ENCODE measurements around the gene COPE. TPM values are rescaled to one million over a fixed set of nuclear protein-coding genes. Genes with fewer than 3 reads are reported as not detected.
A peak's percentile ranks its signal among the peaks of the same experiment; 100 is the strongest.

Gene COPE
- 161 to 174 TPM (median 163 TPM) in 3 replicates for total RNA-seq

DNA sequence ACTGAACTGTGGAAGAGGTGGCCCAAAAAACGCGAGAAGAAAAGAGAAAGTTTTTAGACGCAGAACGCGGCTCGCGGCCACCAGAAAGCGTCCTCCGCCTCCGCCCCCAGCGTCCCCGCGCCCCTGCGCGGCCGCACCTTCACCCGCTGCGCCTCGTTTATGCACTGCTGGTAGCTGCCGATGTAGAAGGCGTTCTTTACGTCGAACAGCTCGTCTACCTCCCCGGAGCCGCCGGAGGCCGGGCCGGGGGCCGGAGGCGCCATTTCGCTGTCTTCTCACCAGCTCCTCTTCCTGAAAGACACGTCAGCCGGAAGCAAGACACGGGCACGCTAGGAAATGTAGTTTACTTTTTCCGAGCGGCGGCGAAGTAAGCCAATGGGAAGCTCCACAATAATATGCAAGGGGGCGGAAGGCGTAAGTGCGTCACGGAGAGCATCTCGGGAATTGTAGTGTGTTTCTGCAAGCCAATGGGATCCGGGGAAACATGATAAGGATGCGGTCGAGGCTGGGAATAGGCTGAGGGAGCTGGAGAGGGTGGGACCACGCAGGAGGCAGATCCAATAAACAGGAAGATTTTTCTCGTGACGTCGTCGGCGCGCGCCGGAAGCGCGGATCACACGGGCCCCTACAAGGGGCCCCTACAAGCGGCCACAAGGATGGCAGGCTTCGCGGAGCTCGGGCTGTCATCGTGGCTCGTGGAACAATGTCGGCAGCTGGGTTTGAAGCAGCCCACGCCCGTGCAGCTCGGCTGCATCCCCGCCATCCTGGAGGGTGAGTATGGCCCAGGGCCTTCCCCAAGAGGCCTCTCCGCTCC lies at the start of gene COPE, which contains the start of gene DDX49:
Gene COPE, minus strand, starts transcription at position 302 of the 814 bp plus-strand sequence. Its CDS starts 39 bp downstream, at position 263.
Gene DDX49, plus strand, starts transcription at position 630 of the 814 bp plus-strand sequence. Its CDS starts 27 bp downstream, at position 657.
- no peak for TF ChIP-seq CTCF (IDR thresholded peaks at IDR 0.05; ENCODE audit: unreplicated experiment)
- H3K9me3 Mint-ChIP-seq = no peaks in the 10 kb centered on the region
- H3K27ac Mint-ChIP-seq = peak within 1 kb of the TSS; percentile 97
- H3K27me3 Mint-ChIP-seq (ENCODE audit: low read depth) = no peaks in the 10 kb centered on the region
- peak within 1 kb of the TSS; percentile 96 for H3K4me3 Mint-ChIP-seq
- peak; percentile 90 to 97 for DNase-seq (ENCODE audit: low spot score in 2 of 2, unreplicated experiment in 2 of 2)
- peaks cover 14% of the 10 kb centered on the region for H3K36me3 Mint-ChIP-seq
- H3K4me1 Mint-ChIP-seq = peaks cover 29% of the 10 kb centered on the region

GRCh38 chr19:18967358-18968146 lies 48.4 kb upstream of the COPE start:
- TF ChIP-seq CTCF (IDR thresholded peaks at IDR 0.05; ENCODE audit: unreplicated experiment) = no peak
- H3K27me3 Mint-ChIP-seq (ENCODE audit: low read depth) = peaks cover 3% of the 10 kb centered on the region
- peaks cover 4% of the 10 kb centered on the region for H3K4me1 Mint-ChIP-seq
- no peak for DNase-seq (ENCODE audit: low spot score in 2 of 2, unreplicated experiment in 2 of 2)
- no peak overlapping the region for H3K4me3 Mint-ChIP-seq
- no peak overlapping the region for H3K27ac Mint-ChIP-seq
- H3K9me3 Mint-ChIP-seq = no peaks in the 10 kb centered on the region
- no peaks in the 10 kb centered on the region for H3K36me3 Mint-ChIP-seq

- H3K27me3 Mint-ChIP-seq (ENCODE audit: low read depth) = peaks cover 13% of the 10 kb centered on the region
- no peaks in the 10 kb centered on the region for H3K4me1 Mint-ChIP-seq
- TF ChIP-seq CTCF (IDR thresholded peaks at IDR 0.05; ENCODE audit: unreplicated experiment) = no peak
- H3K36me3 Mint-ChIP-seq = no peaks in the 10 kb centered on the region
- no peak overlapping the region for H3K4me3 Mint-ChIP-seq
- peak overlapping the region; percentile 34 for H3K27ac Mint-ChIP-seq
- H3K9me3 Mint-ChIP-seq = no peaks in the 10 kb centered on the region
- DNase-seq (ENCODE audit: low spot score in 2 of 2, unreplicated experiment in 2 of 2) = no peak
Measured at GRCh38 chr19:18966307-18966706, 47.1 kb upstream of the COPE start.

DNA sequence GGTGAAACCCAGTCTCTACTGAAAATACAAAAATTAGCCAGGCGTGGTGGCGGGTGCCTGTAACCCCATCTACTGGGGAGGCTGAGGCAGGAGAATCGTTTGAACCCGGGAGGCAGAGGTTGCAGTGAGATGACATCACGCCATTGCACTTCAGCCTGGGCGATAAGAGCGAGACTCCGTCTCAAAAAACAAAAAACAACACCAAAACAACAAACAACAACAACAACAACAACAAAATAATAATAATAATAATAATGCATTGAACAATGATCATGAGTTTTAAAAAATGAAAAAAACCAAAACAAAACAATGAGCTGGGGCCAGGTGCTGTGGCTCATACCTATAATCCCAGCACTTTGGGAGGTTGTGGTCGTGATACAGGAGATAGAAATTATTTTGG lies 44.9 kb upstream of the COPE start:
- Mint-ChIP-seq H3K9me3 (no peaks in the 10 kb centered on the region), H3K27ac (no peak overlapping the region), H3K27me3 (ENCODE audit: low read depth) (peaks cover 16% of the 10 kb centered on the region), H3K4me1 (no peaks in the 10 kb centered on the region), H3K36me3 (no peaks in the 10 kb centered on the region), H3K4me3 (no peak overlapping the region)
- TF ChIP-seq CTCF (IDR thresholded peaks at IDR 0.05; ENCODE audit: unreplicated experiment) = no peak
- no peak for DNase-seq (ENCODE audit: low spot score in 2 of 2, unreplicated experiment in 2 of 2)

DNA sequence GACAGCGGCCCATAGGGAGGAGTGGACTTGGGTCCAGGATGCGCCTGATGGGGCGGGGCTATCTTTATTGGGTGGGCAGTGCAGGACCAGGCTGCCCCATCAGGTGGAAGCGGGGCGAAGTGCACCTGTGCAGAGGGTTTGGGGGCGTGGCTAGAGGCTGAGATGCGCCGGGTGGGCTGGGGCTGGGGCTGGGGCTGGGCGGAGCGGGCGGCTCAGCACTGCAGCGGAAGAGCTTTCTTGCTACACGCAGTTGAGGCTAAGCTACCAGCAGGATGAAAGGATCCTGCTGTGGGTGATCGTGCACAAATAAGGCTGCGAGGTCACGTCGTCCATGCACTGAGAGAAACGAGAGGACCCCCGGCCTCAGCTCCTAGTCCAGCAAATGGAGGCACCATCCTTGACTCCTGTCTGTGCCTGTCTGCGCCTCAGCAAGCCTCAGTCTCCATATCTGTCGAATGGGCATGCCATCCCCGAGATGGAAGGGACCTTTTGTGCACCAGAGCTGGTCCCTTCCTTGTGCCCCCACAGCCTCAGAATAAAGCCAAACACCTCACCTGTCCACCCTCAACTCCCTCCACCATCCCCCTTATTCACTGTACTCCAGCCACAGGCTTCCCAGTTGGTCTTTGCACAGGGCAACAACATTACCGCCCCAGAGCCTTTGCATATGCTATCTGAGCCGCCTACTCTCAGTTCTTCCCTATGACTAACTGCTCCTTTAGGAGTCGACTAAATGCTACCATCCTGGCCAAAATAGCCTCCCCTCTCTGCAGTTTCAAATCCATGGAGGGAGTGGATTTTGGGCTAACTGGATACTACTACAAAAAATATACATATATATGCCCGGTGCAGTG lies 42.8 kb upstream of the COPE start:
- Mint-ChIP-seq H3K27me3 (ENCODE audit: low read depth) (peaks cover 17% of the 10 kb centered on the region), H3K36me3 (no peaks in the 10 kb centered on the region), H3K4me3 (no peak overlapping the region), H3K27ac (no peak overlapping the region), H3K9me3 (no peaks in the 10 kb centered on the region), H3K4me1 (no peaks in the 10 kb centered on the region)
- DNase-seq (ENCODE audit: low spot score in 2 of 2, unreplicated experiment in 2 of 2) = no peak
- no peak for TF ChIP-seq CTCF (IDR thresholded peaks at IDR 0.05; ENCODE audit: unreplicated experiment)
